DMS114 treated with DMSO at 0.1 percent for 48 hours (cell line): ENCODE data around the gene TMCC3.
"Not testable (repeated sequence)": the region's sequence is repeated elsewhere in the genome, so short reads cannot be mapped to it uniquely, and the experiment has no call there.

Source experiments
- DNase-seq: peaks from one replicate; lab custom pipeline; 2025; ENCODE audit not compliant: unreplicated experiment; lab: John Stamatoyannopoulos, UW

Gene TMCC3, protein sequence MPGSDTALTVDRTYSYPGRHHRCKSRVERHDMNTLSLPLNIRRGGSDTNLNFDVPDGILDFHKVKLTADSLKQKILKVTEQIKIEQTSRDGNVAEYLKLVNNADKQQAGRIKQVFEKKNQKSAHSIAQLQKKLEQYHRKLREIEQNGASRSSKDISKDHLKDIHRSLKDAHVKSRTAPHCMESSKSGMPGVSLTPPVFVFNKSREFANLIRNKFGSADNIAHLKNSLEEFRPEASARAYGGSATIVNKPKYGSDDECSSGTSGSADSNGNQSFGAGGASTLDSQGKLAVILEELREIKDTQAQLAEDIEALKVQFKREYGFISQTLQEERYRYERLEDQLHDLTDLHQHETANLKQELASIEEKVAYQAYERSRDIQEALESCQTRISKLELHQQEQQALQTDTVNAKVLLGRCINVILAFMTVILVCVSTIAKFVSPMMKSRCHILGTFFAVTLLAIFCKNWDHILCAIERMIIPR

DNA sequence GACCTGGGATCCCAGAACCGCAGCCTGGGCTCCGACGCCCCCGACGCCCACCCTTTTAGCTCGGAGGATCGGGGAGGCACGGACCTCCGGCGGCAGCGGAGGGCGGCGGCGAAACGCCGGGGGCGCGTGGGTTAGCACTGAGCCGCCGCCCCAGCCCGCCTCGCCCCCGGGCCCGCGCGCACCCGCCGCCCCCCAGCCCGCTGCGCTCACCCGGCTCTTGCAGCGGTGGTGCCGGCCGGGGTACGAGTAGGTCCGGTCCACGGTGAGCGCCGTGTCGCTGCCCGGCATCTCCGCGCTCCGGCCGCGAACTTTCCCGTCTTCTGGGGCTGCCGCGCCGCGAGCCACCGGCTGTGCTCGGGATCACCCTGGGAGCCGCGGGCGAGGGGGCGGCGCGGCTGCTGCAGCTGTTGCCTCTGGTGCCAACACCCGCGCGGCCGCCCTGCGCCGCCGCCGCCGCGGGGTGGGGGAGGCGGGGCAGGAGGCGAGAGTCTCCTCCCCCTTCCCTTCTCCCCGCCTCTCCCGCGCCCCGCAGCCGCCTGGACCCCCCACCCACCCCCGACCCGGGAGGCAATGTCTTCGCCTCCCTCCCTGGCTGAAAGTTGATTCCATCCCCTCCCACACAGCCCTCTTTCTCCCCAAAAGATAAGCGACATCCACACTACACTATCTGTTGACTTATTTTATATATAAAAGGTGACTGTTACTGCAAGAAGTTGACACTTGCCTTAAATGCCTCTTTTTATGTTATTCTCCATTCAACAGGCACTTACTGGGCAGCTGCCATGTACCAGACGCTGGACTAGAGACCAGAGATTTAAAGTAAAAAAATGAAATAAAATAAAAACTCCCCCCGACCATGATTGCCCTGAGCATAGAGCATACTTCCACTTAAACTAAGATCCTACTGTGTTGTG lies at the start of gene TMCC3:
Gene TMCC3, minus strand, starts transcription at position 415 of the 914 bp plus-strand sequence. Its CDS starts 127 bp downstream, at position 288.
- no peak for DNase-seq

DNA sequence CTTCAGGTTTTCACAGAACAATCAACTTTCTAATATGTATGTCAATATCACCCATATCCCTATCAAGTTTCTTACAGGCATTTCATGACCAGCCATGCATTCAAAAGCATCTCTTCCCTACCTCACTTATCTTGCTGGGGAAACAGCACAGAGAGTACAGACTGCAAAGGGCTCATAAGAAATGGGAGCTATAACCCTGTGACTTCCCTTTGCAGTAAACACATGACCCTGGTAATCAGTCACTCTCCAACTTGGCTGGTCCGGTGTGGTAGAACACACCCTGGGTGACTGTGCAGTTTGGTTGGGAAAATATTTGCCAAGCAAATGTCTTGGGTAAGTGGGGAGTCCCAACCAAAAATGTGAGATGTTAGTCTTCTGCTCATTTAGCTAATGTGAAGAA lies 49.4 kb upstream of the TMCC3 start:
- DNase-seq, result no peak

DNA sequence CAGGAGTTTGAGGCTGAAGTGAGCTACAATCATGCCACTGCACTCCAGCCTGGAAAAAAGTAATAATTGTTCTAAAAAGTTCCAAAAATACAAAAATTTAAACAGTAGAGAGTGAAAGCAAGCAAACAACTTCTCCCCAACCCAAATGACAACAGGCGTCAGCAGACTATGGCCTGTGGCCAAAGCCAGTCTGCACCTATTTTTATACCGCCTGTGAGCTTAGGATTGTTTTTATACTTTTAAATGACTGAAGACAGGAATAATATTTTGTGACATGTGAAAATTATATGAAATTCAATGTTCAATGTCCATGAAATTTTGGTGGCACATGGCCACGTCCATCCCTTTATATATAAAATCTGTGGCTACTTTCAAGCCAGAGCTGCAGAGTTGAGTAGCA lies 48.2 kb upstream of the TMCC3 start:
- no peak for DNase-seq

DNA sequence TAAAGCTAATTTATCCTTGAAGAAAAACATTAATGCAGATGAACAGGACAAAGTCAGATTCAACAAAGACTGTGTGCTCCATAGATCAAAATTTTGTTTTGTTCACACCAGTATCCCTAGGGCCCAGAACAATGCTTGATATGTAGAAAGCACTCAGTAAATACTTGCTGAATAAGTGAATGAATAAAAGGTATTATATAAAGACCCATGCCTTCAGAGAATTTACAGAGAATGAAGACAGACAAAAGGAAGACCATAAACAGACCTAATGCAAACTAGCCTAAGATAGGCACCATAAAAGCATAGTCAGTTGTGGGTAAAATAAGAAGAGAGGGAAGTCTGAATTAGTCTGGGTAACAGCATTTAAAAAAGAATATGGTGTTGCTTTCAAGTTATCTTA lies 47.3 kb upstream of the TMCC3 start:
- no peak for DNase-seq

DNA sequence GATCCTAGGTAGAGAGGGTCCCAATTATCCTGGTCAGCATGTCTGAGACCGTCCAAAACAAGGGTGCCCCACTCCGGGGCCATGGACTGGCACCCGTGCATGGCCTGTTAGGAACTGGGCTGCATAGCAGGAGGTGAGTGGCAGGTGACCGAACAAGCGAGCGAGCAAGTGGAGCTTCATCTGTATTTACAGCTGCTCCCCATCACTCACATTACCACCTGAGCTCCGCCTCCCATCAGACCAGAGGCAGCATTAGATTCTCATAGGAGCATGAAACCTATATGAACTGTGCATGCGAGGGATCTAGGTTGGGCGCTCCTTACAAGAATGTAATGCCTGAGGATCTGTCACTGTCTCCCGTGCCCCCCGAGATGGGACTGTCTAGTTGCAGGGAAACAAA lies 44.4 kb upstream of the TMCC3 start:
- no peak for DNase-seq

DNA sequence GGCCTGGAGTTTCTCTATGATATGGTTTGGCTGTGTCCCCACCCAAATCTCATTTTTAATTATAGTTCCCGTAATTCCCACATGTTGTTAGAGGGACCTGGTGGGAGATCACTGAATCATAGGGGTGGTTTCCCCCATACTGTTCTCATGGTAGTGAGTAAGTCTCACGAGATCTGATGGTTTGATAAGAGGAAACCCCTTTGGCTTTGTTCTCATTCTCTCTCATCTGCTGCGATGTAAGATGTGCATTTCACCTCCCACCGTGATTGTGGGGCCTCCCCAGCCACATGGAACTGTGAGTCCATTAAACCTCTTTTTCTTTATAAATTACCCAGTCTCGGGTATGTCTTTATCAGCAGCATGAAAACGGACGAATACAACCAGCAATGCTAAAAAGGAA lies 42.5 kb upstream of the TMCC3 start:
- DNase-seq, result not testable (repeated sequence)

DNA sequence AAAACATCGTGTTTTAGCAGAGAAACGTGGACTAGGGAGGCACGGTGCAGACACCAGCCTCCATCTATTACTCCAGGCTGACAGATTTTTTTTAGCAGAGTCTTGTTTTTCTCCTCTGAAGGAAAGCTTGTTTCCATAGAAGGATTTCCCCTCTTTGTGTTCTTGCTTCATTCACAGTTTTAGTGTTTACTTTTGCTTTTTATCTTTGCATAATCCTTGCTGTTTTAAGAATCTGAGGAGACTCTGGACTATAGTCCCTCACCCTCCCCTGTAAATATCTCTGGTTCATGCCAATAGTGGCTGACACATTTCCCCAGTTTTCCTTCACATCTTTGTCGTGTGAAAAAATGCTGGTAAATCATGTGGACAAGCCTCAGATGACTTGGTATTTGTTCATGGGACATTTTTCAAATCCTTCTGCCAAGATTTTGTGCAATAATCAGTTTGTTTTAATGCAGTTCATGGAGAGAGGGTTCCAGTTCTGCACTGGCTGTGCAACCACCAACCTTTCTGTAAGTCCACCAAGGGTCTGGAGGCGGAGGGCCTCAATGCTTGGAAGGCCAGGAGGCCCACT lies 39.9 kb upstream of the TMCC3 start:
- no peak for DNase-seq

DNA sequence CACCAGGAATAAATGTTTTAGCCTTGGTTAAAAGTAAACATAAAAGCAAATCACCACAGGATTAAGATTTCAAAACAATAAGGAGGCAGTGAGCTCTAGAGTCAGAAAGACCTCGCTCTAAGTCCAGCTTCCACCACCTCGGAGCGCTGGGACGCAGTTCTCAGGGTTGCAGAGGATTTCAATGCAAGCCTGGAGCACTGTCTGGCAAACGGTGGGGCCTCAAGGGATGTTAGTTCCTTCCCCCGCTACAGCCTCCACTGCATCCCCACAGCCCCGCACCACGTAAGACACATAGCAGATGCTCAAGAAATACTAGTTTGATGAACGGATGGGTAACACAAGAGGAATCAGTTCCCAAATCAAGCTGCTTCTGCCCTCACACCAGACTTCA lies 39.3 kb upstream of the TMCC3 start:
- no peak for DNase-seq

DNA sequence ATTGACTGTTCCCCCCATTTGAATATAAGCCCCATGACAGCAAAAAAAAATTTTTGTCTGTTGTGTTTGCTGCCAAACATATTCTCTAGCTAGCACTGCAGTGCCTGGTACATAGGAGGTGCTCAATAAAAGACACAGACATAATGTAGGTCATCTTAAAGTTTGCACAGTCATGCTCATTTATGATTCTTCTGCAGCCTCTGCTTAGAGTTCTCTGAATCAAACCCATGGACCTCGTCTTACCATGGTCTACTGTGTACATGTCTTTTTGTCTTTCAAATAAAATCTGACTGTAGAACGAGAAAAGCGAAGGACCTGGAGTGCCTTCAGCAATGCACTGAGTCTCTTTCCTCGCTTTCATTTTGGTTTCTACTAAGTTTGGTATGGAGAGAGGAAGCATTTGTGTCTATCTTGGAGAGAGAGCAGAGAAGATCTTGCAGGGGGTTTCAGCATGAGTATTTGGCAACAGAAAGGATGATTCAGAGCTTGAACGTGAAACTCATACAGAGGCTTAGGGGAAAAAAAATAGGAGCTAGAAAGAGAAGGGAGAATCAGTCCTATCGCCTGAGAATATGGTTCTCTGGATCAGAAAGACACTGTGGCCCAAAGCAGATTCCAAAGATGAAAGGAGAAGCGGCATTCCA lies 38.8 kb upstream of the TMCC3 start:
- no peak for DNase-seq

DNA sequence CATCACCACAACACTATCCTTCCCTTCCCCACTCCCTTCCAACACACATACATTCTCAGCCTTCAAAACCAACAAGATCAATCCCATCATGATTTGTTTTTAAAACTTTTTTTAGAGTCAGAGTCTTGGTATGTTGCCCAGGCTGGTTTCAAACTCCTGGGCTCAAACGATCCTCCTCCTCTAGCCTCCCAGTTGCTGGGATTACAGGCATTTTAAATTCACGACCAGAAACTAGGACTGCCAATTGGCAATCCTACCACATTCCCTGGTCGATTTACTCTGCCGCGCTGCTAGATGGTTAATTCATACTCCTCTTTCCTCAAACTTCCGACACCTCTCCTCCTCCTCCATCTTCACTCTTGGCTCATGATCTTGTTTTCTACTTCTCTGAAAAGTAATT lies 37.5 kb upstream of the TMCC3 start:
- no peak for DNase-seq

DNA sequence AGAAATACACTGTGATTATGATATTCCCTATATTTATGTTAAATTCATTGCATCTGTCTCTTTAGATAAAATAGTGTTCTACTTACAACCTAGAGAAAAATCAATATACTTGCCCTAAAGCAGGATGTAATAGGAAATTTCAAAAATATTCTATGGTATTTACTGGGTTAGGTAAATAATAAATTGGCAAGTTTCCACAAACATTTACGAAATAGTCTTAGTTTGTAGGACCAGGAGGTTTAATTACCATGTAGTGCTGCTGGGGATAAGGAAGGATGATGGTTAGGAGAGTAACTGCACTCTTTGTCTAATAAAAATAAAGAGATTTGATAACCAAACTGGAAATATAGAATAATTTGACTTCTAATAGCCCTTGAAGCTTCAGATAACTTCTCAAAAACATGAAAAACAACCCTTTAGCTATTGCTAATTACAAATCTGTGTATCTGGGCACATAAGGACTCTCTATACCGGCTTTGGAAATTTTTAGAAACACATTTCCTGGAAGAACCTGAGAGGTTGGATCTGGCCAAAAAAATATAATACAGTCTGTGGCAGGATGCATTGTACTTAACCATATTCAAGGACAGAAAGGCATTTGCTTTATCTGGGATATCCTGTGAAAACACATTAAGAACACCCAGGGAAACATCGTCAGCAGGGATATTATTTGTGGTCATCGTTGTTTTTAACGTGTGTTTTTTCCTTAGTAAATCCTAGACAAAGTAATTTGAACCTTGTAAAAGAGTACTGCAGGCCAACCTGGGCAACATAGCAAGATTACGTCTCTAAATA lies 36.7 kb upstream of the TMCC3 start:
- no peak for DNase-seq

DNA sequence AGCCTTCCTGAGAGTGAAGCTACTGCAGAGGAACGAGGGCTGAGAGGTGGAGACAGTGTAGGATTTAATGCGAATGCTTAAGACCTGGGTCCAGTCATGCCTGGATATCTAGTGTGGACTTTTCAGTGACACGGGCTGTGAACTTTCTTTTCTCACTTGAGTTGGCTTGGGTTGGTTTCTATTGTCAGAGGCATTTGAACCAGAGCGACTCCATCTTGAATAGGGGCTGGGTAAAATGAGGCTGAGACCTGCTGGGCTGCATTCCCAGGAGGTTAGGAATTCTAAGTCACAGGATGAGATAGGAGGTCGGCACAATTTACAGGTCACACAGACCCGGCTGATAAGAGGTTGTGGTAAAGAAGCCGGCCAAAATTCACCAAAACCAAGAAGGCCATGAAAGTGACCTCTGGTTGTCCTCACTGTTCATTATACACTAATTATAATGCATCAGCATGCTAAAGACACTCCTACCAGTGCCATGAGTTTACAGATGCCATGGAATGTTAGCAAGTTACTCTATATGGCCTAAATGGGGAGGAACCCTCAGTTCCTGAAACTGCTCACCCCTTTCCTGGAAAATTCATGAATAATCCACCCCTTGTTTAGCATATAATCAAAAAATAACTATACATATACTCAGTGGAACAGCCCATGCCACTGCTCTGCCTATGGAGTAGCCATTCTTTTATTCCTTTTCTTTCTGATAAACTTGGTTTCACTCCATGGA lies 34.2 kb upstream of the TMCC3 start:
- no peak for DNase-seq

DNA sequence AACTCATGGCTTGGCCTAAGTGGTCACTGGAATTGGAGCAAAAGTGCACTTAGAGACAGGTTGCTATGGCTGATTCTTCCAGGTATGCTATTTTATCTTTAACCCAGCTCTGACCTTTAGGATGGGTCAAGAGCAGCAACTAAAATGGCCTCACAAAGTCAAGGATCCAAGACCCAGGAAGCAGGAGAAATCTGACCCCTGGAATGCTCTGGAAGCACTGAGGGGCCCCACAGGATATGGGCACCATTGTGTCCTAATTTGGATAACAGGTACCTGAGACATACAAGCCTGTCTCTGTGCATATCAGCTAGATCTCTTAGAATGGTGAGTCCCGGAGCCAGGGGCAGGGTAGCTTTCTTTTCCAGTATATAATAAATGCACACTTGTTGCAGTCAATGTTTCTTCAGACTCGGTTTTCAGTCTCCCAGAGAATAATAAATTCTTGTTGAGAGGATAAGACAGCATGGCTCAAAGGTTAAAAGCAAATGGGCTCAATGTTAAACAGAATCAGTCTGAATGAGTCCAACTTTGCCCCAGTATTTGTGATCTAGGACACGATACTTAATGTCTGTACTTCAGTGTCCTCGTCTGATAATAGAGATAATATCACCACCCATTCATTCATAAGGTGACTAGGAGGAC lies 29.3 kb upstream of the TMCC3 start:
- no peak for DNase-seq

DNA sequence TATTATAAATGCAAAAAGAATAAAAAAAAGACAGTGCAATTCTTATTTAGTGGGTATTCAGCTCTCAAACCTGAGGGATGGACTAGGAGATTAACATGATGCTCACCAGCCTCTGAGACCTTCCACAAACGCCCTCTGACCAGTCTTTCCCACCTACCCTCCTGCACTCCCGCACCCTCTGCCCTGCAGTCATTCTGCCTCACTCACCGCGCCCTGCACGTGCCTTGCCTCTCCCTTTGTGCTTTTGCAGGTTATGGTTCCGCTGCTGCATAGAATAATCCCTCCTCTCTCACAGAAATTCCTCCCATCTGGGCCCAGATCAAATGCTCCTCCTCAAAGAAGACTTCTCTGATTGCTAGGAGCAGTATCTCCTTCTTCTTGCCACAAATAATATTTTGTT lies 28.5 kb upstream of the TMCC3 start:
- DNase-seq, result no peak

DNA sequence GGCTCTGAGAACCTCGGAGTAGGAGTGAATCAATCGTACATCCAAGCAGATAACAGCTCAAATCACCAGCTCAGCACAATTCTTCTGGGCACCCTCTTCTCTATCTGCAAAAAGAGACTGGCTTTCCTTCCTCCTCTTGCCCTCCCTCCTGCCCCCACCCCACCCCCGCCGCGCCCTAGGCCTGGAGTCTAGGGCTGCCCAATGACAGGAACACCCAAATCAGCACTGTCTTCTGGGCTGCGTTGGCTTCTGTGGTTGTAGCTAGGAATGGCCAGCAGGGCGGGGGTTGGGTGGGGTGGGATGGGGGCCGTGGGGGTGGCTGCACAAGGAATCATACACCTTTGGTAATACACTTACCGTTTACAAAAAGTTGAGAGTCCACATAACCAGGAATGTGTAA lies 28.0 kb upstream of the TMCC3 start:
- DNase-seq, result no peak

DNA sequence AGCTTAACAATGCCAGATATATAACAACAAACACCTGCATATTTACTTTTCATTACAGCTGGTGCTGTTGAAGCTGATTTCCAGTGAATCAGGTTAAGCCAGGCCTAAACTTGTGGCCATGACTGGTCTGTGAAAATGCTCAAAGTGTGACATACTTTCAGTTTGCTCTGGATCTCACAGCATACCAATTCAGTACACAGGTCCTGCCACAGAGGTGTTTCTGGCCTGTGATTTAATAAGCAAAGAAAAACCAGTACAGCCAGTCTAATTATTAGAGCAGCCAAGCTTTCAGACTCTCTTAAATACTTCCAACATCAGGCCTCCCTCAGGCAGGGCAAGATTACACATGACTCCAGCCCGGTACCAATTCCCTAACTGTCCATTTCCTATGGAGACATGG lies 27.4 kb upstream of the TMCC3 start:
- no peak for DNase-seq

DNA sequence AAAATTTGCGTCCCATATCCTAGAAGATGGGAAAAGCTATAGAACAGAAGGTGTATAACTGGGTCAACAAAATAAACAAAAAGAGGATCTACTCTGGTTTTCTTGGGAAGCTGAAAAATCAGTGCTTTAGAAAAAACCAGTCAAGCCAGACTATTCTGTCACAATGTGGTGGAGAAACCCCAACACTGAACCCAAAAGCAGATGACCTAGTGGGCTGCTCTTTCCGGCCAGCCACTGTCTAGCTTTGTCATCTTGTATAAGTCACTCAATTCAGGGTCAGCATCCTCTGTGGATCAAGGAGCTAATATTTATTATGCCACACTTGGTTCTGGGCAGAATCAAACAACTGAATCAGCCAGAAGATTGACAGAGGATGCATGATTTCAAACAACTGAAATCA lies 26.6 kb upstream of the TMCC3 start:
- no peak for DNase-seq

DNA sequence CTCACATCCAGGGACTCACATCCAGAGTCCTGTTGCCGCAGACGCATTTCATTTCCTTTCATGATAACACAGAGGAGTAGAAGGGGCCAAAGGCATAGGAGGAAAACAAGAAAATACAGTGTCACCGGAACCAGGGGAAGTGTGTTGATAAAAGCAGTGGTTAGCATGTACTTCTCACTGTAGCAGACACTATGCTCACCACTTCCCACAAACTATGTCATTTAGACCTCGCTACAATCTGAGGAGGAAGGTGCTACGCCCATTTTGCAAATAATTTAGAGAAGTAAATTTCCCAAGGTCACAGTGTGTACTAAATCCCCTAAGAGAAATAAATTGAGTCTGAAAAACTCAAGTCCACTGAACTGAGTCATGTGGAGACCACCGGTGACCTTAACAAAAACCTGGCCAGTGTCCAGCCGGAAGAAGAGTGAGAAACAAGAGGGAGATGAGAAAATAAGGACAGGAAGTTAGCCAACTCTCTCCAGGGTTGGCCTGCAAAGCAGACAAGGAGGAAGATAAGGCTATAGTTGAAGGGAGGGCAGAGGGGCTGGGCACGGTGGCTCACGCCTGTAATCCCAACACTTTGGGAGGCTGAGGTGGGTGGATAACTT lies 25.8 kb upstream of the TMCC3 start:
- DNase-seq, result no peak

DNA sequence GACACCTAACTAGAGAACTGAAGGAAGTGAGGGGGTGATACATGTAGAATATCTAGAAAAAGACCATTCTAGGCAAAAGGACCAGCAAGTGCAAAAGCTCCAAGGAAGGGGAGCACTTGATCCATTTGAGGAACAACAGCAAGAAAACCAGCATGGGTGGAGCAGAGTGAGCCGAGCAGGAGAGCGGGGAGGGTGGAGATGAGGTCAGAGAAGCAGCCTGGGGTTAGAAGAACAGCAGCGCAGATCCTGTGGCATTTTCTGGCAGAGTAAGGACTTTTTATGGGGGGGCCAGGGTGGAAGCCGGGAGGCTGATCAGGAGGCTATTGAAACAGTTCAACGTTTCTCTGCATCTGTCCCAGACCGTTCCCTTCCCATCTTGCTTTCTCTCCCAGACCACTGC lies 24.5 kb upstream of the TMCC3 start:
- no peak for DNase-seq
